GM12878 (cell line): Measurements from ENCODE around the gene TBC1D24. TPM values are rescaled to one million over a fixed set of nuclear protein-coding genes. Genes with fewer than 3 reads are reported as not detected.
A peak's percentile ranks its signal among the peaks of the same experiment; 100 is the strongest.

Source experiments
- ASH2L ChIP-seq: fragments of 300-600, 200-600 bp; sonication (generic); IDR thresholded peaks from 2 replicates; pipeline ENCODE4 v1.6.1; 2017; ENCODE audit warnings: low read depth, mild to moderate bottlenecking, borderline replicate concordance
- BHLHE40 ChIP-seq, 2 experiments: fragments of 450-650 bp in 1 of 2; IDR thresholded peaks; 2 replicates each; pipeline ENCODE4 v1.6.1; 2011 to 2017; ENCODE audit warnings: low read depth in 2 of 2, borderline replicate concordance in 1 of 2, improper control_type of control experiment in 1 of 2, low read length in 1 of 2, mild to moderate bottlenecking in 1 of 2
- MTA3 ChIP-seq: IDR thresholded peaks from 2 replicates; pipeline ENCODE4 v1.6.1; 2012; ENCODE audit warnings: low read length, inconsistent platforms, borderline replicate concordance
- PRDM15 ChIP-seq: fragments of 450-650 bp; formaldehyde crosslinking; IDR thresholded peaks from 2 replicates; pipeline ENCODE4 v1.4.0; 2020; ENCODE audit warnings: mild to moderate bottlenecking, moderate library complexity
- polyA plus RNA-seq, 11 experiments: library from polyadenylated mRNA; depleted of rRNA in 4 of 11; unstranded in 6 of 11; stranded (reverse) in 5 of 11; fragments of >200 nt; fragmentation: Nextera tagmentation in 4 of 11; fragmentation: Illumina TruSeq in 1 of 11; extraction: Ambion mirVana in 4 of 11; extraction: Trizol in 1 of 11; gene quantifications; 1 replicate in 1 of 11; 2 replicates in 10 of 11; pipeline versions ENCODE4 v1.2.1 to v1.2.3, GENCODE V29; 2011 to 2016; ENCODE audit warnings: inconsistent platforms in 2 of 11, missing spikeins in 2 of 11, low read depth in 1 of 11
- total RNA-seq, 4 experiments: library from RNA; depleted of rRNA in 3 of 4; stranded (reverse); fragments of >200 nt in 3 of 4; fragmentation: Illumina TruSeq in 1 of 4; extraction: Trizol in 1 of 4; gene quantifications; 2 replicates each; pipeline versions ENCODE4 v1.2.1 to v1.2.3, GENCODE V29; 2013 to 2021
- TF ChIP-seq, protein P1 (sequence below): fragments of 450-650 bp; IDR thresholded peaks from 2 replicates; pipeline ENCODE4 v1.6.1; 2017; ENCODE audit warnings: mild to moderate bottlenecking, moderate library complexity
- TF ChIP-seq, protein P2 (sequence below): fragments of 450-650 bp; IDR thresholded peaks from 2 replicates; pipeline ENCODE4 v1.6.1; 2017; ENCODE audit warnings: mild to moderate bottlenecking, moderate library complexity
- TF ChIP-seq, protein P3 (sequence below): fragments of 450-650 bp; IDR thresholded peaks from 2 replicates; pipeline ENCODE4 v1.6.1; 2017; ENCODE audit warnings: borderline replicate concordance

Gene TBC1D24
- total and polyA plus RNA-seq, 10 of the 15 experiments (the other 5 are each of a cell fraction or from before 2014, with no cell fraction given) = 1.1 to 9.6 (median 4.5) TPM

DNA sequence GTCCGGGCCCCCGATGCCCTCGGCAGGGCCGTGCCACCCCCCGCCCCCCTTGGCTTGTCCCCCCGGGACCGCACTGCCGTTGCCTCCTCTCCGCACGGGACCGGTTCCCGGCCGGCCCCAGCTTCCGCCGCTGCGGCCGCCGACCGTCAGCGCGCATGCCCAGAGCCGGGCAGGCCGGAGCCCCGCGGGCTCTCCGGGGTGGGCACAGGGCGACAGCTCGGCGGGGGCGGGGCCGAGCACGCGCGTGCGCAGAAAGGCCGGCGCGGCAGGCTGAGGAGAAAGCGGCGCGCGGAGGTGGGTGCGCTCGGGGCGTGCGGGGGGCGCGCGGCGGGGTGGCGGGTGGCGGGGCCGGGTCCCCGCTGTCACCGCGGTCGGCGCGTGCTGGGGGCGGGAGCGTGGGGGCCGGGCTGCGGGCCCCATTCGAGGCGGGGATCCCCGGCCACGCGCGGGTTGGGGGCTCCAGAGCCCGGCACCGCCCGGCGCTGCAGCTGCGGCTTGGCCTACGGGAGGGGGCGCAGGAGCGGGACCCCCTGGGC, at the start of gene TBC1D24 (continued):
- TF ChIP-seq, protein P1, sequence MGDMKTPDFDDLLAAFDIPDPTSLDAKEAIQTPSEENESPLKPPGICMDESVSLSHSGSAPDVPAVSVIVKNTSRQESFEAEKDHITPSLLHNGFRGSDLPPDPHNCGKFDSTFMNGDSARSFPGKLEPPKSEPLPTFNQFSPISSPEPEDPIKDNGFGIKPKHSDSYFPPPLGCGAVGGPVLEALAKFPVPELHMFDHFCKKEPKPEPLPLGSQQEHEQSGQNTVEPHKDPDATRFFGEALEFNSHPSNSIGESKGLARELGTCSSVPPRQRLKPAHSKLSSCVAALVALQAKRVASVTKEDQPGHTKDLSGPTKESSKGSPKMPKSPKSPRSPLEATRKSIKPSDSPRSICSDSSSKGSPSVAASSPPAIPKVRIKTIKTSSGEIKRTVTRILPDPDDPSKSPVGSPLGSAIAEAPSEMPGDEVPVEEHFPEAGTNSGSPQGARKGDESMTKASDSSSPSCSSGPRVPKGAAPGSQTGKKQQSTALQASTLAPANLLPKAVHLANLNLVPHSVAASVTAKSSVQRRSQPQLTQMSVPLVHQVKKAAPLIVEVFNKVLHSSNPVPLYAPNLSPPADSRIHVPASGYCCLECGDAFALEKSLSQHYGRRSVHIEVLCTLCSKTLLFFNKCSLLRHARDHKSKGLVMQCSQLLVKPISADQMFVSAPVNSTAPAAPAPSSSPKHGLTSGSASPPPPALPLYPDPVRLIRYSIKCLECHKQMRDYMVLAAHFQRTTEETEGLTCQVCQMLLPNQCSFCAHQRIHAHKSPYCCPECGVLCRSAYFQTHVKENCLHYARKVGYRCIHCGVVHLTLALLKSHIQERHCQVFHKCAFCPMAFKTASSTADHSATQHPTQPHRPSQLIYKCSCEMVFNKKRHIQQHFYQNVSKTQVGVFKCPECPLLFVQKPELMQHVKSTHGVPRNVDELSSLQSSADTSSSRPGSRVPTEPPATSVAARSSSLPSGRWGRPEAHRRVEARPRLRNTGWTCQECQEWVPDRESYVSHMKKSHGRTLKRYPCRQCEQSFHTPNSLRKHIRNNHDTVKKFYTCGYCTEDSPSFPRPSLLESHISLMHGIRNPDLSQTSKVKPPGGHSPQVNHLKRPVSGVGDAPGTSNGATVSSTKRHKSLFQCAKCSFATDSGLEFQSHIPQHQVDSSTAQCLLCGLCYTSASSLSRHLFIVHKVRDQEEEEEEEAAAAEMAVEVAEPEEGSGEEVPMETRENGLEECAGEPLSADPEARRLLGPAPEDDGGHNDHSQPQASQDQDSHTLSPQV = no peak
- TF ChIP-seq, protein P2, sequence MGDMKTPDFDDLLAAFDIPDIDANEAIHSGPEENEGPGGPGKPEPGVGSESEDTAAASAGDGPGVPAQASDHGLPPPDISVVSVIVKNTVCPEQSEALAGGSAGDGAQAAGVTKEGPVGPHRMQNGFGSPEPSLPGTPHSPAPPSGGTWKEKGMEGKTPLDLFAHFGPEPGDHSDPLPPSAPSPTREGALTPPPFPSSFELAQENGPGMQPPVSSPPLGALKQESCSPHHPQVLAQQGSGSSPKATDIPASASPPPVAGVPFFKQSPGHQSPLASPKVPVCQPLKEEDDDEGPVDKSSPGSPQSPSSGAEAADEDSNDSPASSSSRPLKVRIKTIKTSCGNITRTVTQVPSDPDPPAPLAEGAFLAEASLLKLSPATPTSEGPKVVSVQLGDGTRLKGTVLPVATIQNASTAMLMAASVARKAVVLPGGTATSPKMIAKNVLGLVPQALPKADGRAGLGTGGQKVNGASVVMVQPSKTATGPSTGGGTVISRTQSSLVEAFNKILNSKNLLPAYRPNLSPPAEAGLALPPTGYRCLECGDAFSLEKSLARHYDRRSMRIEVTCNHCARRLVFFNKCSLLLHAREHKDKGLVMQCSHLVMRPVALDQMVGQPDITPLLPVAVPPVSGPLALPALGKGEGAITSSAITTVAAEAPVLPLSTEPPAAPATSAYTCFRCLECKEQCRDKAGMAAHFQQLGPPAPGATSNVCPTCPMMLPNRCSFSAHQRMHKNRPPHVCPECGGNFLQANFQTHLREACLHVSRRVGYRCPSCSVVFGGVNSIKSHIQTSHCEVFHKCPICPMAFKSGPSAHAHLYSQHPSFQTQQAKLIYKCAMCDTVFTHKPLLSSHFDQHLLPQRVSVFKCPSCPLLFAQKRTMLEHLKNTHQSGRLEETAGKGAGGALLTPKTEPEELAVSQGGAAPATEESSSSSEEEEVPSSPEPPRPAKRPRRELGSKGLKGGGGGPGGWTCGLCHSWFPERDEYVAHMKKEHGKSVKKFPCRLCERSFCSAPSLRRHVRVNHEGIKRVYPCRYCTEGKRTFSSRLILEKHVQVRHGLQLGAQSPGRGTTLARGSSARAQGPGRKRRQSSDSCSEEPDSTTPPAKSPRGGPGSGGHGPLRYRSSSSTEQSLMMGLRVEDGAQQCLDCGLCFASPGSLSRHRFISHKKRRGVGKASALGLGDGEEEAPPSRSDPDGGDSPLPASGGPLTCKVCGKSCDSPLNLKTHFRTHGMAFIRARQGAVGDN = peak; percentile 57
- TF ChIP-seq ASH2L = no peak
- no peak for TF ChIP-seq PRDM15 (CRISPR knock-in tag)
- TF ChIP-seq BHLHE40 (IDR thresholded peaks at IDR 0.05; ENCODE audit: borderline replicate concordance in 1 of 2, low read depth in 2 of 2, low read length in 1 of 2) = peak; percentile 91 to 96
- no peak for TF ChIP-seq MTA3
- TF ChIP-seq, protein P3, sequence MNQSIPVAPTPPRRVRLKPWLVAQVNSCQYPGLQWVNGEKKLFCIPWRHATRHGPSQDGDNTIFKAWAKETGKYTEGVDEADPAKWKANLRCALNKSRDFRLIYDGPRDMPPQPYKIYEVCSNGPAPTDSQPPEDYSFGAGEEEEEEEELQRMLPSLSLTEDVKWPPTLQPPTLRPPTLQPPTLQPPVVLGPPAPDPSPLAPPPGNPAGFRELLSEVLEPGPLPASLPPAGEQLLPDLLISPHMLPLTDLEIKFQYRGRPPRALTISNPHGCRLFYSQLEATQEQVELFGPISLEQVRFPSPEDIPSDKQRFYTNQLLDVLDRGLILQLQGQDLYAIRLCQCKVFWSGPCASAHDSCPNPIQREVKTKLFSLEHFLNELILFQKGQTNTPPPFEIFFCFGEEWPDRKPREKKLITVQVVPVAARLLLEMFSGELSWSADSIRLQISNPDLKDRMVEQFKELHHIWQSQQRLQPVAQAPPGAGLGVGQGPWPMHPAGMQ = no peak
